ENCODE measurements around the gene SDF4.
A peak's percentile ranks its signal among the peaks of the same experiment; 100 is the strongest.

The SDF4 gene

DNA sequence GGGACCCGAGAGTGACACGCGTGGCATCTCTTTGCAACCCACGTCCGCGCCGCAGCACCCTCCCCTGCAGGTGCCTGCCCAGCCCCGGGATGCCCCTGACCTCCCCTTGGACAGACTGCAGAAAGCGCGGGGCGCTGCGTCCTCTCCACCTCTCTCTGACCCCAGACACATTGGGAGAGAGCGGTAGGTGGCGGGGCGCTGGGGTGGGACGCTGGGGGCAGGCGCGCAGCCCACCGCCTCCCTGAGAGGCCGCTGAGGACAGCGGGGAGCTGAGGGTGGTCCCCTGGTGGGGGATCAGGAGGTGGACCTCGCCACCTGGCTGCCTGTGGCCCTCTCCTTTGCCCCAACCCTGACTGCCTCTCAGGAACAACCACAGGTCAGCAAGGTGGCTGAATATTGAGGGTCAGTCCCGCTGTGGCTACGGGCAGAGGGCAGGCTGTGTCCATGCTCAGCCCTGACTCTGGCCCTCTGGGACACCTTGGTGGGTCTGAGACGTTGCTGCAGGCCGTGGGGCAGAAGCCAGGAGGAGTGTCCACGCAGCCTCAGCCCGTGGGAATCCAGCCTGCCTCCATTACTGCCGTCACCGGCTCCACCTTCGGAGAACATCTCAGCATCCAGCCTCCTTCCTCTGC, 42.6 kb upstream of the SDF4 start:
- peak overlapping the region; percentile 62 for H3K4me3 ChIP-seq (ENCODE audit: low read depth, low read length)
- H3K27ac ChIP-seq (ENCODE audit: extremely low read depth, low read depth, low read length) = peak overlapping the region; percentile 86
- ChIA-PET CTCF (interaction anchor here (0.6 to 0.8 kb wide), 2 partner anchors 9 to 10 kb away, joined by 3 read pairs; no protein-coding TSS in a partner anchor), POLR2A (interaction anchor here (1.8 kb wide), 2 partner anchors 10 to 17 kb away, joined by 6 to 12 read pairs; no protein-coding TSS in a partner anchor)
- H3K9me3 ChIP-seq (ENCODE audit: control insufficient read depth, insufficient read depth, low read depth, low read length) = no peaks in the 10 kb centered on the region
- peak; percentile 62; the same call in 1 of the 2 replicates for TF ChIP-seq GLIS2 (tag by site-specific recombination; IDR thresholded peaks at IDR 0.05)
- TF ChIP-seq ZIC2 (tag by site-specific recombination; IDR thresholded peaks at IDR 0.05) = 0 out of 2 replicates have a peak, but pooled peaks have one; percentile 6
- TF ChIP-seq SCRT2 (tag by site-specific recombination; IDR thresholded peaks at IDR 0.05) = no peak
- TF ChIP-seq, protein P1, sequence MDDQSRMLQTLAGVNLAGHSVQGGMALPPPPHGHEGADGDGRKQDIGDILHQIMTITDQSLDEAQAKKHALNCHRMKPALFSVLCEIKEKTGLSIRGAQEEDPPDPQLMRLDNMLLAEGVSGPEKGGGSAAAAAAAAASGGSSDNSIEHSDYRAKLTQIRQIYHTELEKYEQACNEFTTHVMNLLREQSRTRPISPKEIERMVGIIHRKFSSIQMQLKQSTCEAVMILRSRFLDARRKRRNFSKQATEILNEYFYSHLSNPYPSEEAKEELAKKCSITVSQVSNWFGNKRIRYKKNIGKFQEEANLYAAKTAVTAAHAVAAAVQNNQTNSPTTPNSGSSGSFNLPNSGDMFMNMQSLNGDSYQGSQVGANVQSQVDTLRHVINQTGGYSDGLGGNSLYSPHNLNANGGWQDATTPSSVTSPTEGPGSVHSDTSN (CRISPR knock-in tag; IDR thresholded peaks at IDR 0.05) = peak; percentile 4; the same call in 1 of the 2 replicates
- peak; percentile 5; the same call in 1 of the 2 replicates for TF ChIP-seq ZBTB20 (tag by site-specific recombination; IDR thresholded peaks at IDR 0.05)
- TF ChIP-seq ZNF561 (tag by site-specific recombination; IDR thresholded peaks at IDR 0.05; ENCODE audit: borderline replicate concordance) = 0 out of 2 replicates have a peak, but pooled peaks have one; percentile 13
- no peak for TF ChIP-seq ZXDB (tag by site-specific recombination; IDR thresholded peaks at IDR 0.05)
- TF ChIP-seq, protein P2, sequence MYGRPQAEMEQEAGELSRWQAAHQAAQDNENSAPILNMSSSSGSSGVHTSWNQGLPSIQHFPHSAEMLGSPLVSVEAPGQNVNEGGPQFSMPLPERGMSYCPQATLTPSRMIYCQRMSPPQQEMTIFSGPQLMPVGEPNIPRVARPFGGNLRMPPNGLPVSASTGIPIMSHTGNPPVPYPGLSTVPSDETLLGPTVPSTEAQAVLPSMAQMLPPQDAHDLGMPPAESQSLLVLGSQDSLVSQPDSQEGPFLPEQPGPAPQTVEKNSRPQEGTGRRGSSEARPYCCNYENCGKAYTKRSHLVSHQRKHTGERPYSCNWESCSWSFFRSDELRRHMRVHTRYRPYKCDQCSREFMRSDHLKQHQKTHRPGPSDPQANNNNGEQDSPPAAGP (tag by site-specific recombination; IDR thresholded peaks at IDR 0.05) = peak; percentile 59; the same call in 1 of the 2 replicates
- H3K36me3 ChIP-seq (ENCODE audit: control insufficient read depth in 2 of 2, insufficient read depth in 1 of 2, low read length in 2 of 2) = peaks cover 4 to 34% of the 10 kb centered on the region in 2 experiments; a peak in 2 of 3 replicates
- H3K4me1 ChIP-seq (ENCODE audit: control insufficient read depth, insufficient read depth, low read length) = 0 out of 2 replicates have a peak, but pooled peaks cover 4% of the 10 kb centered on the region

DNA sequence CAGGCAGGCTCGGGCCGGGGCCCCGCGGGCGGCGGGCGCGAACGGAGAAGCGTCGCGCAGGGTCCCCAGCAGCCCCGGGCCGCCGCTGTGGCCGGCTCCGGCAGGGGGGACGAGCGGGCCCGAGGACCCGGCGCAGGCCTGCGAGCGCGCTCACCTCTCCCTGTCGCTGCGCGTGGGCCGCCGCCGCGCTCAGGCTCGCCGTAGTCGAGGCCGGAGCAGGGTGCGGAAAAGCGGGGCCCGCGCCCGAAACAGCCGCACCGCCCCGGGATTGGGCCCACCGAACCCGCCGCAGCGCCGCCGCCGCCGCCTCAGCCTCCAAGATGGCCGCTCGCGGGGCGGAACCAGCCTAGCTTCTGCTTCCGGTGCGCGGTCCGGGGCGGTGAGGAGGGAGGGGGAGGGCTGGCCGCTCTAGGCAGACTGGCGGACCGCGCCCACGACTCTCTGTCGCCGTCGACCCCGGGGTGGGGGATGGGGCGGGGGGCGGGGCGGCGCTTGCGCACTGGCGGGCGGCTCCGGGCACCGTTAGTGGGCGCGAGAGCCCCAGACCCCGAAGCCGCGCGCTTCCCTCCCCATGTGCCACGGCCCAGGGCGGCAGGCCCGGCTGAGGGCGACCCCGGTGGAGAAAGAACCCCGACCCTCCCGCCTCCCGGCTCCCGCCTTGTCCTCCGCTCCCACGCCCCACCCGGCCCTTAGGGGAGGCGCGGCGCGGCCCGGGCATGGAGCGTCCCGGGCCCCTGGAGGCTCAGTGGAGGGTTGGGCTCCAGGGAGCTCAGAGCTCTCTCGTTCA, 41.9 kb upstream of the SDF4 start, which contains the start of gene UBE2J2:
TSS of gene UBE2J2 (minus strand) at position 343 of the 787 bp plus-strand sequence. CDS start 5,862 bp downstream, outside the sequence.
- no peaks in the 10 kb centered on the region for H3K9me3 ChIP-seq (ENCODE audit: control insufficient read depth, insufficient read depth, low read depth, low read length)
- 0 out of 2 replicates have a peak, but pooled peaks cover 4% of the 10 kb centered on the region for H3K4me1 ChIP-seq (ENCODE audit: control insufficient read depth, insufficient read depth, low read length)
- ChIA-PET CTCF (interaction anchor here (0.6 to 0.8 kb wide), 2 partner anchors 8 to 9 kb away, joined by 3 read pairs; no protein-coding TSS in a partner anchor), POLR2A (interaction anchor here (0.5 to 1.8 kb wide), 9 partner anchors 9 to 444 kb away, joined by 3 to 12 read pairs (median 3); no protein-coding TSS in a partner anchor)
- H3K36me3 ChIP-seq (ENCODE audit: control insufficient read depth in 2 of 2, insufficient read depth in 1 of 2, low read length in 2 of 2) = peaks cover 4 to 40% of the 10 kb centered on the region in 2 experiments; a peak in 2 of 3 replicates
- peak within 1 kb of the TSS; percentile 86 for H3K27ac ChIP-seq (ENCODE audit: extremely low read depth, low read depth, low read length)
- peak within 1 kb of the TSS; percentile 89 for H3K4me3 ChIP-seq (ENCODE audit: low read depth, low read length)
- no peak for TF ChIP-seq HOXA7 (CRISPR knock-in tag; IDR thresholded peaks at IDR 0.05; ENCODE audit: borderline replicate concordance)
- no peak for TF ChIP-seq ZFP37 (tag by site-specific recombination; IDR thresholded peaks at IDR 0.05)
- TF ChIP-seq ZIC2 (tag by site-specific recombination; IDR thresholded peaks at IDR 0.05) = no peak
- TF ChIP-seq ZNF843 (tag by site-specific recombination; IDR thresholded peaks at IDR 0.05) = no peak
- TF ChIP-seq MEIS1 (CRISPR knock-in tag; IDR thresholded peaks at IDR 0.05; ENCODE audit: borderline replicate concordance) = no peak
- TF ChIP-seq, protein P3, sequence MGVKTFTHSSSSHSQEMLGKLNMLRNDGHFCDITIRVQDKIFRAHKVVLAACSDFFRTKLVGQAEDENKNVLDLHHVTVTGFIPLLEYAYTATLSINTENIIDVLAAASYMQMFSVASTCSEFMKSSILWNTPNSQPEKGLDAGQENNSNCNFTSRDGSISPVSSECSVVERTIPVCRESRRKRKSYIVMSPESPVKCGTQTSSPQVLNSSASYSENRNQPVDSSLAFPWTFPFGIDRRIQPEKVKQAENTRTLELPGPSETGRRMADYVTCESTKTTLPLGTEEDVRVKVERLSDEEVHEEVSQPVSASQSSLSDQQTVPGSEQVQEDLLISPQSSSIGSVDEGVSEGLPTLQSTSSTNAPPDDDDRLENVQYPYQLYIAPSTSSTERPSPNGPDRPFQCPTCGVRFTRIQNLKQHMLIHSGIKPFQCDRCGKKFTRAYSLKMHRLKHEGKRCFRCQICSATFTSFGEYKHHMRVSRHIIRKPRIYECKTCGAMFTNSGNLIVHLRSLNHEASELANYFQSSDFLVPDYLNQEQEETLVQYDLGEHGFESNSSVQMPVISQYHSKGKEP (tag by site-specific recombination; IDR thresholded peaks at IDR 0.05) = no peak
- TF ChIP-seq KLF9 (tag by site-specific recombination; IDR thresholded peaks at IDR 0.05; ENCODE audit: low read depth) = peak; percentile 62; the same call in 1 of the 2 replicates
- no peak for TF ChIP-seq ZNF302 (tag by site-specific recombination; IDR thresholded peaks at IDR 0.05; ENCODE audit: low read depth)
- TF ChIP-seq YY2 (tag by site-specific recombination; IDR thresholded peaks at IDR 0.05) = peak; percentile 84
- no peak for TF ChIP-seq ZNF792 (tag by site-specific recombination; IDR thresholded peaks at IDR 0.05)
- no peak for TF ChIP-seq ZNF292 (tag by site-specific recombination; IDR thresholded peaks at IDR 0.05; ENCODE audit: borderline replicate concordance, low read depth)
- no peak for TF ChIP-seq ZNF132 (tag by site-specific recombination; IDR thresholded peaks at IDR 0.05; ENCODE audit: borderline replicate concordance)
- TF ChIP-seq, protein P4, sequence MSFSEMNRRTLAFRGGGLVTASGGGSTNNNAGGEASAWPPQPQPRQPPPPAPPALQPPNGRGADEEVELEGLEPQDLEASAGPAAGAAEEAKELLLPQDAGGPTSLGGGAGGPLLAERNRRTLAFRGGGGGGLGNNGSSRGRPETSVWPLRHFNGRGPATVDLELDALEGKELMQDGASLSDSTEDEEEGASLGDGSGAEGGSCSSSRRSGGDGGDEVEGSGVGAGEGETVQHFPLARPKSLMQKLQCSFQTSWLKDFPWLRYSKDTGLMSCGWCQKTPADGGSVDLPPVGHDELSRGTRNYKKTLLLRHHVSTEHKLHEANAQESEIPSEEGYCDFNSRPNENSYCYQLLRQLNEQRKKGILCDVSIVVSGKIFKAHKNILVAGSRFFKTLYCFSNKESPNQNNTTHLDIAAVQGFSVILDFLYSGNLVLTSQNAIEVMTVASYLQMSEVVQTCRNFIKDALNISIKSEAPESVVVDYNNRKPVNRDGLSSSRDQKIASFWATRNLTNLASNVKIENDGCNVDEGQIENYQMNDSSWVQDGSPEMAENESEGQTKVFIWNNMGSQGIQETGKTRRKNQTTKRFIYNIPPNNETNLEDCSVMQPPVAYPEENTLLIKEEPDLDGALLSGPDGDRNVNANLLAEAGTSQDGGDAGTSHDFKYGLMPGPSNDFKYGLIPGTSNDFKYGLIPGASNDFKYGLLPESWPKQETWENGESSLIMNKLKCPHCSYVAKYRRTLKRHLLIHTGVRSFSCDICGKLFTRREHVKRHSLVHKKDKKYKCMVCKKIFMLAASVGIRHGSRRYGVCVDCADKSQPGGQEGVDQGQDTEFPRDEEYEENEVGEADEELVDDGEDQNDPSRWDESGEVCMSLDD (tag by site-specific recombination; IDR thresholded peaks at IDR 0.05) = peak; percentile 54; the same call in 1 of the 2 replicates
- TF ChIP-seq ZNF426 (tag by site-specific recombination; IDR thresholded peaks at IDR 0.05) = no peak
- TF ChIP-seq, protein P5, sequence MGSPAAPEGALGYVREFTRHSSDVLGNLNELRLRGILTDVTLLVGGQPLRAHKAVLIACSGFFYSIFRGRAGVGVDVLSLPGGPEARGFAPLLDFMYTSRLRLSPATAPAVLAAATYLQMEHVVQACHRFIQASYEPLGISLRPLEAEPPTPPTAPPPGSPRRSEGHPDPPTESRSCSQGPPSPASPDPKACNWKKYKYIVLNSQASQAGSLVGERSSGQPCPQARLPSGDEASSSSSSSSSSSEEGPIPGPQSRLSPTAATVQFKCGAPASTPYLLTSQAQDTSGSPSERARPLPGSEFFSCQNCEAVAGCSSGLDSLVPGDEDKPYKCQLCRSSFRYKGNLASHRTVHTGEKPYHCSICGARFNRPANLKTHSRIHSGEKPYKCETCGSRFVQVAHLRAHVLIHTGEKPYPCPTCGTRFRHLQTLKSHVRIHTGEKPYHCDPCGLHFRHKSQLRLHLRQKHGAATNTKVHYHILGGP (tag by site-specific recombination; IDR thresholded peaks at IDR 0.05) = no peak
- TF ChIP-seq ZNF768 (tag by site-specific recombination; IDR thresholded peaks at IDR 0.05) = no peak
- TF ChIP-seq ZNF221 (tag by site-specific recombination; IDR thresholded peaks at IDR 0.05; ENCODE audit: borderline replicate concordance) = no peak
